ENCODE data around the gene CMIP.

DNA sequence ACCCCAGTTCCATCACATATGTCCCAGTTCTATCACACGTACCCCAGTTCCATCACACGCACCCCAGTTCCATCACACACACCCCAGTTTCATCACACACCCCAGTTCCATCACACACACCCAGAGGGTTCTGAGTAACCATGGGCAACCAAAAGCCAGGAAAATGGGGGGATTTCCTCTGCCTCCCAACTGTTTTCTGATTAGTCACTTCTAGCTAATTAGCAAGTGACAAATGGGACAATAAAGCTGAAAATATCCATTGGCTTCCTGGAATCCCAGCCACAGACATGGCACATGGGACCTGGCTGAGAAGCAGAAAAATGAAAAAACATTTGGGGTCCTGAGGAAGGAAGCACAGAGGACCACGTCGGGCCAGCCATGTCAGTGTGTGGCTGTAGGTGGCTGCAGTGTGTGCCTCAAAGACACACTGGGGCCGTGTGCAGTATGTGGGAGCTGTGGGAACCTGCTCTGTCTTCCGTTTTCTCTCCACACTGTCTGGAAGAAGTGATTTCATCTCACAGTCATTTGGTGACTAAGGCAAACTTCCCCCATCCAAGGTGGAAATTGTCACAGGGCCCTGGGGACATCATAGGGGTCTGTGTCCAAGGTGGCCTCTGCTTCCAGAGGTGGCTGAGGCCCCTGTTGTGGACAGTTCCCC, 106.7 kb downstream of the CMIP start:
- TF ChIP-seq GATA3 (IDR thresholded peaks at IDR 0.05; ENCODE audit: low read depth, low read length) (no peak), GATA2 (IDR thresholded peaks at IDR 0.05; ENCODE audit: low read depth, low read length) (no peak)

Measured in SH-SY5Y (cell line).